GM12878 (cell line): Measurements from ENCODE around the gene ARHGAP26. TPM values are rescaled to one million over a fixed set of nuclear protein-coding genes. Genes with fewer than 3 reads are reported as not detected.

Experiments
- ATAC-seq: fragments of 200-7000 bp; cut with Tn5 transposase; 3 replicates; pipeline ENCODE4 v1.9.1; 2020; ENCODE audit warnings: mild to moderate bottlenecking, moderate library complexity
- BruUV-seq: library from RNA; stranded (reverse); fragments of 400-500 nt; replicated peaks from 2 replicates; lab custom pipeline; 2021; lab: Mats Ljungman, UMichigan
- CTCF ChIA-PET: fragments of 300-600 bp; sonication (Branson Sonifier 250); formaldehyde crosslinking; extraction: SDS; loops from one replicate; lab custom pipeline; 2021; ENCODE audit warnings: inconsistent platforms; lab: Yijun Ruan, JAX
- POLR2A ChIA-PET: fragments of 350-600 bp; formaldehyde crosslinking; extraction: SDS; loops from one replicate; lab custom pipeline; 2021; ENCODE audit warnings: inconsistent platforms; lab: Charles Lee
- RAD21 ChIA-PET: fragments of 300-600 bp; sonication (Branson Sonifier 250); formaldehyde crosslinking; loops from one replicate; lab custom pipeline; 2023; ENCODE audit warnings: antibody characterized with exemption; ENCODE audit not compliant: unreplicated experiment; lab: Charles Lee
- SMC1A ChIA-PET: fragments of 300-600 bp; sonication (Branson Sonifier 250); formaldehyde crosslinking; loops from one replicate; lab custom pipeline; 2023; ENCODE audit not compliant: unreplicated experiment, uncharacterized antibody; lab: Charles Lee
- DNase-seq: peaks from one replicate; pipeline ENCODE4 v3.0.0-alpha.2; 2011; ENCODE audit warnings: low read depth, low spot score
- FAIRE-seq: peaks from 3 replicates; lab custom pipeline; 2011; peaks lifted over from hg19 to GRCh38; lab: Jason Lieb, UNC
- H2AFZ ChIP-seq: 2 replicates; pipeline ENCODE4 v1.6.0; 2011; ENCODE audit warnings: low read depth, low read length, control low read depth; ENCODE audit not compliant: control insufficient read depth
- H3K27ac ChIP-seq: 2 replicates; pipeline ENCODE4 v1.5.1; 2011; ENCODE audit warnings: control low read depth; ENCODE audit not compliant: control insufficient read depth, insufficient read depth
- H3K27me3 ChIP-seq, 2 experiments: replicated peaks in 1 of 2; 2 replicates each; pipeline versions ENCODE4 v1.6.0 to v1.6.1; 2011; ENCODE audit warnings: low read length in 1 of 2; ENCODE audit not compliant: control insufficient read depth in 2 of 2, insufficient read depth in 2 of 2
- H3K36me3 ChIP-seq, 2 experiments: 2 replicates each; pipeline ENCODE4 v1.5.1; 2011; ENCODE audit warnings: low read length in 1 of 2; ENCODE audit not compliant: control insufficient read depth in 2 of 2, insufficient read depth in 2 of 2
- H3K4me1 ChIP-seq: 2 replicates; pipeline ENCODE4 v1.6.1; 2011; ENCODE audit warnings: mild to moderate bottlenecking, low read length, moderate library complexity, mixed read lengths; ENCODE audit not compliant: control insufficient read depth, insufficient read depth
- H3K4me2 ChIP-seq: 2 replicates; pipeline ENCODE4 v1.6.0; 2011; ENCODE audit warnings: control low read depth; ENCODE audit not compliant: control insufficient read depth, insufficient read depth
- H3K4me3 ChIP-seq: fragments of 200-600 bp; sonication (generic); 2 replicates; pipeline ENCODE4 v1.5.1; 2016
- H3K79me2 ChIP-seq: 2 replicates; pipeline ENCODE4 v1.6.0; 2011; ENCODE audit warnings: low read length; ENCODE audit not compliant: control insufficient read depth, insufficient read depth
- H3K9ac ChIP-seq: 2 replicates; pipeline ENCODE4 v1.8.0; 2011; ENCODE audit warnings: low read length, control low read depth, mixed read lengths; ENCODE audit not compliant: control insufficient read depth, insufficient read depth
- H3K9me3 ChIP-seq: replicated peaks from 3 replicates; pipeline ENCODE4 v1.5.1; 2011; ENCODE audit warnings: mild to moderate bottlenecking, low read length; ENCODE audit not compliant: control insufficient read depth, insufficient read depth
- H4K20me1 ChIP-seq: 2 replicates; pipeline ENCODE4 v1.6.0; 2011; ENCODE audit not compliant: control insufficient read depth, insufficient read depth
- BCL11A ChIP-seq: IDR thresholded peaks from 2 replicates; pipeline ENCODE4 v1.6.1; 2011; ENCODE audit warnings: low read depth, low read length
- RB1 ChIP-seq: fragments of 450-650 bp; formaldehyde crosslinking; IDR thresholded peaks from 2 replicates; pipeline ENCODE4 v1.6.1; 2017; ENCODE audit warnings: mild to moderate bottlenecking, borderline replicate concordance
- RBBP5 ChIP-seq: fragments of 200-600 bp; sonication (generic); conservative IDR thresholded peaks from 2 replicates; pipeline ENCODE4 v1.6.1; 2016
- WGBS: methylation state at CpG from one replicate; pipeline ENCODE4 v1.1.6; 2016; ENCODE audit warnings: low lambda C conversion rate; ENCODE audit not compliant: insufficient replicate concordance, insufficient coverage; ENCODE audit errors: missing lambda C conversion rate; 5-methylcytosine and 5-hydroxymethylcytosine counted together
- in situ Hi-C: fragments of 300-500 bp; cut with MboI; formaldehyde crosslinking; loops from 9 replicates; pipeline ENCODE4 v1.14.3; 2018; ENCODE audit warnings: mixed read lengths
- intact Hi-C: fragments of 100-400 bp; cut with micrococcal nuclease; formaldehyde crosslinking; loops from one replicate; pipeline ENCODE4 v1.14.2; 2022; ENCODE audit not compliant: unreplicated experiment
- polyA plus RNA-seq, 11 experiments: library from polyadenylated mRNA; depleted of rRNA in 4 of 11; unstranded in 6 of 11; stranded (reverse) in 5 of 11; fragments of >200 nt; fragmentation: Nextera tagmentation in 4 of 11; fragmentation: Illumina TruSeq in 1 of 11; extraction: Ambion mirVana in 4 of 11; extraction: Trizol in 1 of 11; gene quantifications; 1 replicate in 1 of 11; 2 replicates in 10 of 11; pipeline versions ENCODE4 v1.2.1 to v1.2.3, GENCODE V29; 2011 to 2016; ENCODE audit warnings: inconsistent platforms in 2 of 11, missing spikeins in 2 of 11, low read depth in 1 of 11
- total RNA-seq, 4 experiments: library from RNA; depleted of rRNA in 3 of 4; stranded (reverse); fragments of >200 nt in 3 of 4; fragmentation: Illumina TruSeq in 1 of 4; extraction: Trizol in 1 of 4; gene quantifications; 2 replicates each; pipeline versions ENCODE4 v1.2.1 to v1.2.3, GENCODE V29; 2013 to 2021
- TF ChIP-seq, protein P1 (sequence below): IDR thresholded peaks from 2 replicates; pipeline ENCODE4 v1.6.1; 2012; ENCODE audit warnings: improper control_type of control experiment, low read depth, low read length; ENCODE audit not compliant: insufficient replicate concordance

ARHGAP26 gene
- total and polyA plus RNA-seq, 10 of the 15 experiments (the other 5 are each of a cell fraction or from before 2014, with no cell fraction given), result 9.4 to 41.5 (median 19.3) TPM

DNA sequence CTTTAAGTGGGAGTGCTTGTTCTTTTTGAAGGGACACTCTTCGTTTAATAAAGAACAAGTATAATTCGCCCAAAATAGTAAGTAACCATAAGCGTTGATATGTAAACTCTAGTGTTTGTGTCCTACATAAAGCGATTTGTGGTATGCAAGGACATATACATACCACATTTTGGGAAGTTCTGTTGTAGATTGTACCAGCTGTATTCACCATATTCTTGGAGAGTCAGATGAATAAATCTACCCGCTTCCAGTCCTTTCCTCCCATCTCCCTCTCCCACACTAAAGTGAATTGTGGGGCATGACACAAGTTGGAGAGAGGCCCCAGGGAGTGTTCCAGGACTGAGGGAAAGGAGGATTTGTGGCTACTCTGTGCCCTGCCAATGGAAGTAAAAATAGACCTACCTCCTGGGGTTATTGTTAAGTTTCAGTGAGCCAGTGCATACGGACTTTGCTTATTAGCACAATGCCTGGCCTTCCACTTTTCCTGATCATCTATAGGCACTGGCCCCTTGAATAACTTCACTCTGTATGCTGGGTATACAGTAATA is 40.6 kb downstream of the ARHGAP26 start:
- Histone ChIP-seq H3K27ac (no peak overlapping the region), H3K9ac (no peak overlapping the region), H3K4me1 (peaks cover 8% of the 10 kb centered on the region; the same call in 1 of the 2 replicates), H2AFZ (no peak overlapping the region), H3K79me2 (no peaks in the 10 kb centered on the region), H3K9me3 (no peaks in the 10 kb centered on the region; the same call in 1 of the 3 replicates), H3K27me3 (no peaks in the 10 kb centered on the region), H3K4me3 (no peak overlapping the region), H3K36me3 (no peaks in the 10 kb centered on the region), H4K20me1 (no peaks in the 10 kb centered on the region), H3K4me2 (no peak overlapping the region)
- ChIA-PET SMC1A (no interaction called here), CTCF (interaction anchor here (0.8 to 1.1 kb wide), 3 partner anchors 49 to 204 kb away, joined by 3 read pairs; no protein-coding TSS in a partner anchor), RAD21 (no interaction called here), POLR2A (no interaction called here)
- 56% methylated on average over 6 of the region's 6 CpGs for WGBS
- TF ChIP-seq RBBP5, result no peak
- TF ChIP-seq, protein P1, sequence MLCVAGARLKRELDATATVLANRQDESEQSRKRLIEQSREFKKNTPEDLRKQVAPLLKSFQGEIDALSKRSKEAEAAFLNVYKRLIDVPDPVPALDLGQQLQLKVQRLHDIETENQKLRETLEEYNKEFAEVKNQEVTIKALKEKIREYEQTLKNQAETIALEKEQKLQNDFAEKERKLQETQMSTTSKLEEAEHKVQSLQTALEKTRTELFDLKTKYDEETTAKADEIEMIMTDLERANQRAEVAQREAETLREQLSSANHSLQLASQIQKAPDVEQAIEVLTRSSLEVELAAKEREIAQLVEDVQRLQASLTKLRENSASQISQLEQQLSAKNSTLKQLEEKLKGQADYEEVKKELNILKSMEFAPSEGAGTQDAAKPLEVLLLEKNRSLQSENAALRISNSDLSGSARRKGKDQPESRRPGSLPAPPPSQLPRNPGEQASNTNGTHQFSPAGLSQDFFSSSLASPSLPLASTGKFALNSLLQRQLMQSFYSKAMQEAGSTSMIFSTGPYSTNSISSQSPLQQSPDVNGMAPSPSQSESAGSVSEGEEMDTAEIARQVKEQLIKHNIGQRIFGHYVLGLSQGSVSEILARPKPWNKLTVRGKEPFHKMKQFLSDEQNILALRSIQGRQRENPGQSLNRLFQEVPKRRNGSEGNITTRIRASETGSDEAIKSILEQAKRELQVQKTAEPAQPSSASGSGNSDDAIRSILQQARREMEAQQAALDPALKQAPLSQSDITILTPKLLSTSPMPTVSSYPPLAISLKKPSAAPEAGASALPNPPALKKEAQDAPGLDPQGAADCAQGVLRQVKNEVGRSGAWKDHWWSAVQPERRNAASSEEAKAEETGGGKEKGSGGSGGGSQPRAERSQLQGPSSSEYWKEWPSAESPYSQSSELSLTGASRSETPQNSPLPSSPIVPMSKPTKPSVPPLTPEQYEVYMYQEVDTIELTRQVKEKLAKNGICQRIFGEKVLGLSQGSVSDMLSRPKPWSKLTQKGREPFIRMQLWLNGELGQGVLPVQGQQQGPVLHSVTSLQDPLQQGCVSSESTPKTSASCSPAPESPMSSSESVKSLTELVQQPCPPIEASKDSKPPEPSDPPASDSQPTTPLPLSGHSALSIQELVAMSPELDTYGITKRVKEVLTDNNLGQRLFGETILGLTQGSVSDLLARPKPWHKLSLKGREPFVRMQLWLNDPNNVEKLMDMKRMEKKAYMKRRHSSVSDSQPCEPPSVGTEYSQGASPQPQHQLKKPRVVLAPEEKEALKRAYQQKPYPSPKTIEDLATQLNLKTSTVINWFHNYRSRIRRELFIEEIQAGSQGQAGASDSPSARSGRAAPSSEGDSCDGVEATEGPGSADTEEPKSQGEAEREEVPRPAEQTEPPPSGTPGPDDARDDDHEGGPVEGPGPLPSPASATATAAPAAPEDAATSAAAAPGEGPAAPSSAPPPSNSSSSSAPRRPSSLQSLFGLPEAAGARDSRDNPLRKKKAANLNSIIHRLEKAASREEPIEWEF, result no peak
- no peak for TF ChIP-seq BCL11A
- TF ChIP-seq RB1, result no peak
- FAIRE-seq (no peak), ATAC-seq (no peak), DNase-seq (no peak)
- in situ Hi-C loops, result no loop called here
- intact Hi-C loops, result no loop called here
- no TSS peak for BruUV-seq
